Heart right ventricle (tissue), 16 donors: ENCODE data around the gene DIO3. TPM values are rescaled to one million over a fixed set of nuclear protein-coding genes. Genes with fewer than 3 reads are reported as not detected.

Experiments used
- ATAC-seq, 8 donors: fragments of 200-7000 bp; cut with Tn5 transposase; one replicate each; pipeline ENCODE4 v1.9.1; 2020; ENCODE audit warnings: mild to moderate bottlenecking in 8 of 8, moderate library complexity in 8 of 8, moderate number of reproducible peaks in 1 of 8
- DNase-seq, 2 donors: peaks; one replicate each; pipeline ENCODE4 v3.0.0-alpha.2; 2020
- H3K27ac ChIP-seq, 10 donors: fragments of 200-600 bp; sonication (generic) in 2 of 10; one replicate each; pipeline versions ENCODE4 v1.5.0 to v1.8.0; 2020 to 2022; ENCODE audit warnings: mild to moderate bottlenecking in 3 of 10
- H3K27me3 ChIP-seq, 7 donors: fragments of 200-600 bp; one replicate each; pipeline ENCODE4 v1.8.0; 2021 to 2022; ENCODE audit warnings: mild to moderate bottlenecking in 2 of 7
- H3K36me3 ChIP-seq, 9 donors: fragments of 200-600 bp; sonication (generic) in 1 of 9; one replicate each; pipeline versions ENCODE4 v1.5.0 to v1.8.0; 2020 to 2022; ENCODE audit warnings: mild to moderate bottlenecking in 2 of 9
- H3K4me1 ChIP-seq, 9 donors: fragments of 200-600 bp; sonication (generic) in 1 of 9; one replicate each; pipeline versions ENCODE4 v1.5.0 to v1.8.0; 2020 to 2022; ENCODE audit warnings: mild to moderate bottlenecking in 4 of 9
- H3K4me3 ChIP-seq, 10 donors: fragments of 200-600 bp; sonication (generic) in 2 of 10; one replicate each; pipeline versions ENCODE4 v1.5.0 to v1.8.0; 2020 to 2022; ENCODE audit warnings: mild to moderate bottlenecking in 7 of 10, moderate library complexity in 2 of 10
- H3K9me3 ChIP-seq, 11 donors: fragments of 200-600 bp in 10 of 11; sonication (generic) in 2 of 11; one replicate each; pipeline versions ENCODE4 v1.5.0 to v1.8.0; 2013 to 2022; ENCODE audit warnings: mild to moderate bottlenecking in 2 of 11, control low read depth in 1 of 11, moderate library complexity in 1 of 11
- WGBS, 2 donors: extraction: QIAGEN DNeasy Blood & Tissue Kit; methylation state at CpG; one replicate each; pipeline ENCODE4 v1.1.7; 2013; ENCODE audit warnings: inconsistent platforms in 1 of 2; 5-methylcytosine and 5-hydroxymethylcytosine counted together
- intact Hi-C, 10 donors: fragments of 100-400 bp; cut with DNase I; formaldehyde crosslinking; loops; one replicate each; pipeline versions ENCODE4 v1.11.1 to v1.14.2; 2022
- polyA plus RNA-seq, 2 donors: library from polyadenylated mRNA; stranded (reverse); fragments of 200-250 nt; gene quantifications; one replicate each; pipeline ENCODE4 v1.2.3, GENCODE V29; 2013
- total RNA-seq, 10 donors: library from RNA; stranded (reverse); fragmentation: NEBNext Ultra II Directional in 3 of 10; extraction: Animal tissue kit (Norgen Biotek cat#: 25700) in 3 of 10; gene quantifications; one replicate each; pipeline versions ENCODE4 v1.2.1 to v1.2.4, GENCODE V29; 2021 to 2023
- TF ChIP-seq, protein P1 (sequence below), 9 donors: fragments of 200-600 bp; sonication (generic) in 2 of 9; IDR thresholded peaks; one replicate each; pipeline versions ENCODE4 v1.5.0 to v1.8.0; 2021 to 2022; ENCODE audit warnings: antibody characterized with exemption in 9 of 9, mild to moderate bottlenecking in 5 of 9, moderate library complexity in 1 of 9
- donor health status: Arrhythmogenic right ventricular cardiomyopathy.
- donor health status: ischemic (EF 13 %, LVEDD 7.1; RV severe dilation, severe dysfunction).
- donor health status: healthy with polysubstance abuse.
- donor health status: DM: no; HTN: yes; CAD: no.
- donor health status: DM: no; HTN: no; CAD: no.
- donor health status: ischemic (EF 25% LVEDD 6.9; RV normal size, moderate dysfunction).
- donor health status: ischemic (EF 25% LVEDD 5.7; RV mildly dilated, moderate dysfunction).
- donor health status: healthy.
- donor health status: DM: yes; HTN: yes; CAD: no.
- donor health status: Ischemic cardiomyopathy.
- donor health status: ischemic (EF 35%, LVEDD 5.7; RV mildly dilated, moderate dysfunction).
- donor health status: nonischemic (EF 11% LVEDD 7.7; RV severe dilation, severe dysfunction).
- donor health status: DM: yes; HTN: yes; CAD: no.
- donor health status: PGD.
- donor health status: ischemic (EF 29% LVEDD 5.4; RV normal size, mild dysfunction).
- donor health status: nonischemic (EF 23%, LVEDD 6.1; RV moderate dilation, normal function).

Gene DIO3
- total and polyA plus RNA-seq, 12 donors: 0.15 to 0.33 (median 0.24) TPM; not detected in 8

- Histone ChIP-seq H3K36me3 (no peaks in the 10 kb centered on the region), H3K9me3 (peaks cover 0 to 7% (median 0%) of the 10 kb centered on the region in 11 donors), H3K4me1 (no peaks in the 10 kb centered on the region), H3K4me3 (no peak overlapping the region), H3K27me3 (peaks cover 0 to 26% (median 12%) of the 10 kb centered on the region in 7 donors), H3K27ac (no peak overlapping the region)
- intact Hi-C loops: no loop called here
- TF ChIP-seq, protein P1, sequence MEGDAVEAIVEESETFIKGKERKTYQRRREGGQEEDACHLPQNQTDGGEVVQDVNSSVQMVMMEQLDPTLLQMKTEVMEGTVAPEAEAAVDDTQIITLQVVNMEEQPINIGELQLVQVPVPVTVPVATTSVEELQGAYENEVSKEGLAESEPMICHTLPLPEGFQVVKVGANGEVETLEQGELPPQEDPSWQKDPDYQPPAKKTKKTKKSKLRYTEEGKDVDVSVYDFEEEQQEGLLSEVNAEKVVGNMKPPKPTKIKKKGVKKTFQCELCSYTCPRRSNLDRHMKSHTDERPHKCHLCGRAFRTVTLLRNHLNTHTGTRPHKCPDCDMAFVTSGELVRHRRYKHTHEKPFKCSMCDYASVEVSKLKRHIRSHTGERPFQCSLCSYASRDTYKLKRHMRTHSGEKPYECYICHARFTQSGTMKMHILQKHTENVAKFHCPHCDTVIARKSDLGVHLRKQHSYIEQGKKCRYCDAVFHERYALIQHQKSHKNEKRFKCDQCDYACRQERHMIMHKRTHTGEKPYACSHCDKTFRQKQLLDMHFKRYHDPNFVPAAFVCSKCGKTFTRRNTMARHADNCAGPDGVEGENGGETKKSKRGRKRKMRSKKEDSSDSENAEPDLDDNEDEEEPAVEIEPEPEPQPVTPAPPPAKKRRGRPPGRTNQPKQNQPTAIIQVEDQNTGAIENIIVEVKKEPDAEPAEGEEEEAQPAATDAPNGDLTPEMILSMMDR (IDR thresholded peaks at IDR 0.05): no peak
- no peak for ATAC-seq
- WGBS, 2 donors: 94 to 96% methylated on average over 16 of the region's 16 CpGs
- no peak for DNase-seq
Observed at GRCh38 chr14:101543814-101544213, 17.5 kb upstream of the DIO3 start.

DNA sequence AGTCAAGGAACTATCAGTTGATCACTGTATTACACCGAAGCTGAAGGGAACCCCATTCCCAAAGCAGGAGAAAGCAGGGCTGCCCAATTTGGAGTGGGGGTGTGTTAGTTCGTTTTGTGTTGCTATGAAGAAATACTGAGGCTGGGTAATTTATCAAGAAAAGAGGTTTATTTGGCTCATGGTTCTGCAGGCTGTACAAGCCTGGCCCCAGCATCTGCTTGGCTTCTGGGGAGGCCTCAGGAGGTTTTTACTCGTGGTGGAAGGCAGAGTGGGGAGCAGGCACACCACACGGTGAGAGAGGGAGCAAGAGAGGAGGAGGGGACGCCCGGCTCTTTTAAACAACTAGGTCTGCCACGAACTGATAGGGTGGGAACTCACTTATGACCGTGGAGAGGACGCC is 16.7 kb upstream of the DIO3 start:
- TF ChIP-seq, protein P1 (IDR thresholded peaks at IDR 0.05): no peak
- WGBS, 2 donors: 73 to 75% methylated on average over 9 of the region's 9 CpGs
- H3K9me3 ChIP-seq: peaks cover 0 to 7% (median 0%) of the 10 kb centered on the region in 11 donors

DNA sequence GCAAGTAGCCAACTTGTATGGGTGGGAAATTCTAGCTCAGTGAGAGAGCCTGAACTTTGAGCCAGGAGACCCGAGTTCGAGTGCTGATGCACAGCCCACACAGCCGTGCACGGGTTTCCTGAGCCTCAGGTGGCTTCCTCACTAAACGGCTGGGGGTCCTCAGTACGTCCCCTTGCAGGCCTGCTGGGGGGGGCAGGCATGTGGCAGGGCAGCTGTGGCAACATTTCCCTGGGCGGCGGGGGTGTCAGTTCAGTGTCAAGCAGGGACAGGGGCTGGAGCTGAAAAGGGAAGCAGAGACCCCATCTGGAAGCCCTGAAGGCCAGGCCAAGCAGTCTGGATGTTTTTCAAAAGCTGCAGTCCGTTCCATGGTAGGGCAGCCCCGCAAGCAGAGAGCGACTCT is 14.6 kb upstream of the DIO3 start:
- TF ChIP-seq, protein P1 (IDR thresholded peaks at IDR 0.05): no peak
- Histone ChIP-seq H3K27me3 (peaks cover 0 to 25% (median 12%) of the 10 kb centered on the region in 7 donors), H3K9me3 (peaks cover 0 to 7% (median 0%) of the 10 kb centered on the region in 11 donors), H3K4me3 (no peak overlapping the region), H3K27ac (no peak overlapping the region), H3K36me3 (no peaks in the 10 kb centered on the region), H3K4me1 (no peaks in the 10 kb centered on the region)
- intact Hi-C loops: no loop called here
- ATAC-seq (no peak), DNase-seq (no peak)
- WGBS, 2 donors: 79 to 85% methylated on average over 11 of the region's 11 CpGs

More for the DNA sequence above, 16.7 kb upstream of the DIO3 start:
- Histone ChIP-seq H3K4me3 (no peak overlapping the region), H3K27me3 (peaks cover 0 to 26% (median 12%) of the 10 kb centered on the region in 7 donors), H3K27ac (no peak overlapping the region), H3K36me3 (no peaks in the 10 kb centered on the region), H3K4me1 (no peaks in the 10 kb centered on the region)
- DNase-seq (no peak), ATAC-seq (no peak)
- intact Hi-C loops: no loop called here

GRCh38 chr14:101547107-101547738 is 14.1 kb upstream of the DIO3 start:
- Histone ChIP-seq H3K4me1 (no peaks in the 10 kb centered on the region), H3K27me3 (peaks cover 0 to 25% (median 12%) of the 10 kb centered on the region in 7 donors), H3K36me3 (no peaks in the 10 kb centered on the region), H3K4me3 (no peak overlapping the region), H3K9me3 (peaks cover 0 to 7% (median 0%) of the 10 kb centered on the region in 11 donors), H3K27ac (no peak overlapping the region)
- ATAC-seq (no peak), DNase-seq (no peak)
- TF ChIP-seq, protein P1 (IDR thresholded peaks at IDR 0.05): no peak
- 87 to 89% methylated on average over 10 of the region's 10 CpGs for WGBS, 2 donors
- intact Hi-C loops: no loop called here
